Tongue (tissue), 2 donors: ENCODE measurements around the gene SLC25A21. TPM values are rescaled to one million over a fixed set of nuclear protein-coding genes. Genes with fewer than 3 reads are reported as not detected.

Experiments used
- DNase-seq: peaks from one replicate; pipeline ENCODE4 v3.0.0-alpha.2; 2015
- total RNA-seq: library from RNA; depleted of rRNA; stranded (reverse); fragments of >200 nt; gene quantifications from one replicate; pipeline ENCODE4 v1.2.3, GENCODE V29; 2014

SLC25A21 gene
- total RNA-seq, 1 donor from 2014 or later: 1.3 TPM

DNA sequence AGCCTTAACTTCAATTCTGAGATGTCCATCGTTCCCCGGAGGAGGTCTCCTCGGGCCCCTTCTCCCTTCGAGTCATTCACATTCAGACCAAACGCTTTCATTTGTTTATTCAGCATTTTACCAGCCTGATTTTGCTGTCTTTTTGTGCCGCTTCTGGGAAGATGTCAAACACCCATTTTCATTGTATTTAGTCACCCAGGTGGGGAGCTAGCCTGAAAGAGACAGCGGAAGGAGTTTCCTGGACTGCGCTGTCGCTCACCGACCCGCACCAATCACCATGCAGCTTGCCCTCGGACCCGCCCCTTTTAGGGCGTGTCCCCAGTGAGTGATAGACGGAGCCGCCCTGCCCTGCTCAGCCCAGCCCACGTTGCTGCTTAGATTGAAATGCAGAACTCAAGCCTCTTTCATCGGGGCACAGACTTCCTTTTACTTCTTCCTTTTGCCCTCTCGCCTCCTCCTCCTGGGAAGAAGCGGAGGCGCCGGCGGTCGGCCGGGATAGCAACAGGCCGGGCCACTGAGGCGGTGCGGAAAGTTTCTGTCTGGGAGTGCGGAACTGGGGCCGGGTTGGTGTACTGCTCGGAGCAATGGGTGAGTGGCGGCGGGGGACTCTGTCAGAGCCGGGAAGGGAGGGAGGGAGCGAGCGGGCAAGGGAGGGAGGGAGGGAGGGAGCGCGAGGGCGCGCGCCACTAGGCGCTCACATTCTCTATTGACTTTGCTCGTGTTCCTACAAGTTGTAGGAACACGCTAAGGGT is 510.7 kb downstream of the SLC25A21 start, which contains the start of gene PAX9:
TSS of gene PAX9 (plus strand) at position 355 of the 752 bp plus-strand sequence. CDS start at position 585, 230 bp downstream.
- DNase-seq: peak; percentile 95

- no peak for DNase-seq
Observed at GRCh38 chr14:36660736-36661505, 511.5 kb downstream of the SLC25A21 start.

- no peak for DNase-seq
Observed at GRCh38 chr14:36659822-36660735, 512.3 kb downstream of the SLC25A21 start.

DNA sequence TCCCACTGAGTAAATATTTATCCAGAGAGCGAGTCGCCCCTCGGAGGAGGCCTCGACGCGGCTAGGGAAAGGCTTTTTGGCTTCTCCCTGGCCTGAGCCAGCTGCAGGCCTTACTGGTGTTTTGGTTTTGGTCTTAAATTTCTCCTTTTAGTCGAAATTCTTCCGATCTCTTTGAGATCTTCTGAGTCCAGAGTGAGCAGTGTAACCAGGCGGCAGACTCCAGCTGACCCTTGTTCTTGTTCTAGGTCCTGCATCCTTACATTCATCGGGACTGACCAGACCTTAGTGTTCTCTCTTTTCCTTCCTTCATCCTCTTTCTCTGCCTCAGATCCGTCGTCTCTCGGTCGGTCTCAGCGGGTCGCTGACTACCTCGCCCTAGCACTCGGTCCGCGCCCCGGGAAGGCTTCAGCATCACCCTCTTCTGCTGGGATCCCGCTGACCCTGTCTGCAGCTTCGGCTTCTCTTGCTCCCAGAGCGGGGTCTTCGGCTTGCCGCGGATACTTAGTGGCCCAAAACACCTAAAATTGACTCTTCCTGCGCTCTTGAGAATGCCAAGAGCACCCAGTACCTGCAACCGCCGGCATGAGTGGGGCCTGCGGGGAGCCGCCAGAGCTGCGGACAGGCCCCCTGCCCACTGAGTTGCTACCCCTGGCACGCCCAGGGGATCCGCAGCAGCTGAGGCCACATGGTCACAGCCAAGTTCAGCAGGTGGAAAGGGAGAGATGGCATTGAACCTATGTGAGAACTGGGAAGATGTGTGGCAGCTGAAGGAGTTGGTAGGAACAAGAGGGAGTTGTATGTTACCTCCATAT is 513.2 kb downstream of the SLC25A21 start:
- peak; percentile 11 for DNase-seq

GRCh38 chr14:36658123-36659009 is 514.0 kb downstream of the SLC25A21 start:
- DNase-seq: peak; percentile 3

DNA sequence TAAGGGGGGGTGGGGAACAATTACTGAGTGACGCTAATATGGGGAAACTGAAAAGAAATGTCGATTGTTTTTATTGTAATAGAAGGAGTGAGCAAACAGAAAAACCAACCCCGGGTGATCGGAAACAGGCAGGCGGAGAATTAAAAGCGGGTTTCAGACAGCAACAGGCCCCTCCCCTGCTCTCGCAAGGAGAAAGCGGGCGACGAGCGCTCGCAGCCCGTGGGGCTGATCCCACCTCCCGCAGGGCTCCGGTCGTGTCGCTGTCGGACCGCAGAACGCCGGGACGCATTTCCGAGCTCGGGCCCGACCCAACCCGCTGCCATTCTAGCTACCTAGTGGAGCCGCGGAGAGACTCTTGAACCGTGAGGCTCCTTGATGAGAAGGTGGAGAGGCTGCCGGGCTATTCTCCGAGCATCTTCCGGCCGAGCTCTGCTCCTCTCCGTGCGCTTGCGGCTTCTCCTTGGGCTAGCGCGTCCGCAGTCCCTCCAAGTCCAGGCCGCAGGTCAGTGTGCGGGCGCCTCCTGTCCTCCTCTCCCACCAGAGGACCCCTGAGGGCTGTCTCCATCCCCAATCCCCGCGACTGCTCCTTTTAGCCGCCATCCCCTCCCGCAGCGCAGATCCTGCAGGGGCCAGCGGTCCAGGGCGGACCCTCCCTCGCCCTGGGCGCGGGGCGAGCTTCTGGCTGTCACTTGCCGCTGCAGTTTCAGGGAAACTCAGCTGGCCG is 514.8 kb downstream of the SLC25A21 start:
- peak; percentile 45 for DNase-seq

GRCh38 chr14:36656687-36657398 is 515.6 kb downstream of the SLC25A21 start:
- peak; percentile 43 for DNase-seq

- DNase-seq: peak; percentile 81
Observed at GRCh38 chr14:36655963-36656686, 516.3 kb downstream of the SLC25A21 start.

DNA sequence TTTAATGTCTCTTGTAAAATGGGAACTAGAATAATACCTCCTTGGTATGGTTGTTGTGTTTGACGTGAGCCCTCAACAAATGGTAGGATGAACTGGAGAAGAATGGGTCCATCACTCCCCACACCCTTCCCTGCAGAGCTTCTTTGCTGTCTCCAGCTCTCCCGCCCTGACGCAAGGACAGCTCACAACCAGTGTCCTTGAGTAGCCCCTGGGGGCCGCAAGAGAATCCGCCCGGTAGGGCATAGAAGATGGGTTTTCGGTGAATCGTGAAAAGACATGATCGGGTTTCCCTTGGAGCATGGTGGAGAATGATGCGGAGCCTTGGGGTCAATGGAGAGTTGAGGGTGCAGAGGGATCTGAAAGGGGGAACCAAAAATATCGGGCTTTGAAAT is 516.8 kb downstream of the SLC25A21 start:
- no peak for DNase-seq

DNA sequence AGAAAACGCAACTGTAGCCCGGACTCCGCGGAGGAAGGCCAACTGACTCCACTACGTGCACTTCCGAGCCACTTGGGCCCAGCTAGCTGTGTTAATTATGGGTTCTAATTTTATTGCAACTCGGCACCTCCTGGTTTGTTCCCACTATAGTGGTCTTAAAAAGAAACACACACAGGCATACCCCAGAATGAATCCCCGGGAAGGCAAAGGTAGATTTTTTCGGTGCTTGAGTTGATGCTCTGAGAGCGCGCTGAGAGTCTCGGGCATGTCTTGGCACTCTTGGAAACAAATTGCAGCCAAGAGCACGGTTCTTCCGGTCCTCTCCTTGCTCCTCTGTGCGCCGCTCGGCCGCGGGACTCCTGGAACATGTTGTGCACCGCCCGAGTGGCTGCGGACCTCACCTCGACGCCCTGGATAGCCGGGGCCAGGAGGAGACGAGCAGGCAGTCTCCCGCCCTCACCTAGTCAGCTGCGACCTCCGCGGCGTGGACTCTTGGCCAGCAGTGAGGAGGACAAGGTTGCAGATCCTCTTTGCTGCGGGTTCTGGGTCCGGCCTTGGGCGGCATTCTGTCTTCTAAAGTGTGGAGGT is 517.5 kb downstream of the SLC25A21 start:
- no peak for DNase-seq

GRCh38 chr14:36653962-36654793 is 518.2 kb downstream of the SLC25A21 start:
- DNase-seq: peak; percentile 13

- no peak for DNase-seq
Observed at GRCh38 chr14:36653413-36653812, 519.0 kb downstream of the SLC25A21 start.

DNA sequence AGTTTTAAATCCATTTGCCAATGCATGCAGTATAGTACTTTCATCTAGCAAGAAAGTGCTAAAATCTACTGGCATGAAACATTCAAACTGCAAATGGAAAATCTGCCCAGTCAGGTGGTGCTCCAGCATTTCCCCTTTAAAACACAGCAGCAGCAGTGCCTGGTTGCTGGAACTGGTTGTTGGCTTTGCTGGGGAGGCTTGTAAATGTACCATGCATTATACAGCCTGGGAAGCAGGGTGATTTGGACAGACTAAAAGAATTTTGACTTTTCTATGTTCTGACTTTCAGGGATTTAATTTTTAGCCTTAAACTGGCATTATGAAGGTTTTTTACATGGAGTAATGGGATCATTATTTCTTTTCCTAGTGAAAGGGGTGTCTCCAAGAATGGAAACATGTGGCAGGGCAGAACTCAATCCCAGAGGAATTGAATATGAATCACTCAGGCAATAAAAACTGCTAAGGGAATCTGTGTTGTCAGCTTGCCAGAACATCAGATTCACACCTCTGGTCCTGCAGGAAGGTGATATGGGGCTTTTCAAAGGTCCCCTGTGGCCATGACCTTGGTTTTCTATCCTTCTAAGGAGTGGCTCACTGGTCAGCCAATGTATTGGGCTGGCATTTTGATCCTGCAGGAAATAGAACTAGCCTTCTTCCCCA is 519.7 kb downstream of the SLC25A21 start:
- no peak for DNase-seq

DNA sequence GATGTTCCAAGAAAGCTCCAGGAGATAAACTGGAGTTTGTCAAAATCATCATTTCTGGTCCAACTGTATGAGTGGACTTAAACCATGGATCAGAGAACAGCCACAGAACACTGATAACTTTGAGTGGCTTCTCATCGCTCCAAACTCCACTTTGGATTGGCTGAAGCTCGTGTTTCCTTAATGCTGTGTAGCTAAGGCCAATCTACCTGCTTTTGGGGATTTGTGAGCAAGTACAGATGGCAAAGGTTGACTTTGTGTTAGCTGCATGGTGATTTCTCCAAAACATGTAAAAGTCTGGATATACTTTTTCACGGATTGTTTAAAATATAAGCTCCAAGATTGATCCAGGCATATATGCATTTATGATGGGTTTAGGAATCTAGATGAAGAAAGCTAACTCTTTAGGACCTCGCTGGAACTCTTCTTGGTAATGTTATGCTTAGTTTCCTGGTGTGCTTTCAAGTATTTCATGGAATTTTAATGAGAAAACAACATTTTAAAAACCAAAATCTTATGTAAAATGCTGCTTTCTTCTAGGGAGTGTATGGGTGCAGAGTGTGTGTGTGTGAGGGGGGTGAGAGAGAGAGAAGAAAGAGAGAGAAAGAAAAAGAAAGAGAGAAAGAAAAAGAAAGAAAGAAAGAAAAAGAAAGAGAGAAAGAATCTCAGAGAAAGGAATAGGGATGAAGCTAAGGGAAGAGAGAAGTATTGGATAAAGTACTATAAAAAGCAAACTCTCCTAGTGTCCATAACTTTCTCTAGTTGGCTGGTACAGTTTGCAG is 522.3 kb downstream of the SLC25A21 start:
- no peak for DNase-seq
